Measurements from ENCODE around the gene IGSF23. TPM values are rescaled to one million over a fixed set of nuclear protein-coding genes. Genes with fewer than 3 reads are reported as not detected.
"Not testable (repeated sequence)": the region's sequence is repeated elsewhere in the genome, so short reads cannot be mapped to it uniquely, and the experiment has no call there.

The IGSF23 gene
- total and polyA plus RNA-seq, 2 experiments from 2014 or later: 0.63 TPM; not detected in 1

DNA sequence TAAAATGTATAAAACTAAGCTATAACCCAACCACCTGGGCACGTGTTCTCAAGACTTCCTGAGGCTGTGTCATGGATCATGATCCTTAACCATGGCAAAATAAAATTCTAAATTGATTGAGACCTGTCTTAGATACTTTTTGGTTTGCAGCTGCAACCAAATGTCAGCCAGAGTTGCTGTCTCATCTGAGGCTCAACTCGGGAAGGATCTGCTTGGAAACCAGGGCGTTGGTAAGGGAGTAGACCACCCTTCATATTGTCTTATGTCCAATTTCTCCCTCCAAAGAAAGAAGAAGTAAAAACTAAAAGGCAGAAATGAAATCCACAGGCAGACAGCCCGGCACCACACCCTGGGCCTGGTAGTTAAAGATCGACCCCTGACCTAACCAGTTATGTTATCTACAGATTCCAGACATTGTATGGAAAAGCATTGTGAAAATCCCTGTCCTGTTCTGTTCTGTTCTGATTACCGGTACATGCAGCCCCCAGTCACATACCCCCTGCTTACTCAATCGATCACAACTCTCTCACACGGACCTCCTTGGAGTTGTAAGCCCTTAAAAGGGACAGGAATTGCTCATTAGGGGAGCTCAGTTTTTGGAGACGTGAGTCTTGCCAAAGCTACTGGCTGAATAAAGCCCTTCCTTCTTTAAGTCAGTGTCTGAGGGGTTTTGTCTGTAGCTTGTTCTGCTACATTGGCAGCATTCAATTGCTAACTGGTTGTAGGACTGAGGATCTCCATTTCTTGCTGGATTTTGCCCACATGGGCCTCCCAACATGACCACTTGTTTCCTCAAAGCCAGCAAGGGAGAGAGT, 22.9 kb upstream of the IGSF23 start:
- no peaks in the 10 kb centered on the region for H3K36me3 ChIP-seq (ENCODE audit: low read depth)
- no peak overlapping the region for H3K4me3 ChIP-seq
- no peaks in the 10 kb centered on the region for H3K27me3 ChIP-seq (replicated peaks; ENCODE audit: insufficient read depth)
- WGBS, 2 experiments (ENCODE audit: low coverage in 1 of 2, low lambda C conversion rate in 2 of 2, missing lambda C conversion rate in 2 of 2): 66 to 69% methylated on average over 9 of the region's 9 CpGs
- no peaks in the 10 kb centered on the region for H4K20me1 ChIP-seq (ENCODE audit: insufficient read depth)
- peaks cover 33% of the 10 kb centered on the region for H3K4me1 ChIP-seq (ENCODE audit: insufficient read depth)
- H3F3A ChIP-seq (ENCODE audit: insufficient read depth): peaks cover 30% of the 10 kb centered on the region
- H3K9ac ChIP-seq: no peak overlapping the region
- in situ Hi-C loops (cut with MboI): no loop called here
- peak overlapping the region; percentile 52; the same call in 1 of the 2 replicates for H2AFZ ChIP-seq
- no peaks in the 10 kb centered on the region for H3K9me2 ChIP-seq (ENCODE audit: insufficient read depth)
- no peaks in the 10 kb centered on the region for H3K79me2 ChIP-seq (ENCODE audit: insufficient read depth)
- no peak overlapping the region for H3K4me2 ChIP-seq (ENCODE audit: unreplicated experiment)
- no peak for DNase-seq
- no peaks in the 10 kb centered on the region for H3K9me3 ChIP-seq (ENCODE audit: low read depth)
- no peak overlapping the region for H3K27ac ChIP-seq
- TF ChIP-seq EZH2 (IDR thresholded peaks at IDR 0.05; ENCODE audit: insufficient read depth, poor library complexity, severe bottlenecking) (no peak), EZH2phosphoT487 (IDR thresholded peaks at IDR 0.05; ENCODE audit: insufficient read depth, low read depth) (no peak)

DNA sequence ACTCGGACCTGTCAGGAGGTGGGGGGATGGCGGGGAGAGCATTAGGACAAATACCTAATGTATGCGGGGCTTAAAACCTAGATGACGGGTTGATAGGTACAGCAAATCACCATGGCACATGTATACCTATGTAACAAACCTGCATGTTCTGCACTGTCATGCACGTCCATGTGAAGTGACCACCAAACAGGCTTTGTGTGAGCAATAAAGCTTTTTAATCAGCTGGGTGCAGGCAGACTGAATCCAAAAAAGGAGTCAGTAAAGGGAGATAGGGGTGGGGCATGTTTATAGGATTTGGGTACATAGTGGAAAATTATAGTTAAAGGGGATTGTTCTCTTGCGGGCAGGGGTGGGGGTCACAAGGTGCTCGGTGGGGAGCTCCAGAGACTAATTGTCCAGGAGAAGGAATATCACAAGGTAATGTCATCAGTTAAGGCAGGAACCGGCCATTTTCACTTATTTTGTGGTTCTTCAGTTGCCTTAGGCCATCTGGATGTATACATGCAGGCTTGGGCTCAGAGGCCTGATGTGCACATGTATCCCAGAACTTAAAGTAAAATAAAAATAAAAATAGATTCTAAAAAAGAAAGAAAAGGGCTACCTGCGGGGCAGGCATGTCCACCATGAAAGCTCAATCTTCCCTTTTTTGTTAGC, 21.9 kb upstream of the IGSF23 start:
- H3K4me1 ChIP-seq (ENCODE audit: insufficient read depth): peaks cover 24% of the 10 kb centered on the region
- DNase-seq; H3K9me2 ChIP-seq (ENCODE audit: insufficient read depth); H2AFZ ChIP-seq; H3K9ac ChIP-seq; H3K4me3 ChIP-seq; H3K27me3 ChIP-seq (replicated peaks; ENCODE audit: insufficient read depth); H3K9me3 ChIP-seq (ENCODE audit: low read depth); H4K20me1 ChIP-seq (ENCODE audit: insufficient read depth); H3K36me3 ChIP-seq (ENCODE audit: low read depth); H3K79me2 ChIP-seq (ENCODE audit: insufficient read depth); H3K27ac ChIP-seq; in situ Hi-C loops (cut with MboI); H3K4me2 ChIP-seq (ENCODE audit: unreplicated experiment): not testable (repeated sequence)
- WGBS, 2 experiments (ENCODE audit: low coverage in 1 of 2, low lambda C conversion rate in 2 of 2, missing lambda C conversion rate in 2 of 2): 82 to 85% methylated on average over 9 of the region's 9 CpGs
- peaks cover 28% of the 10 kb centered on the region for H3F3A ChIP-seq (ENCODE audit: insufficient read depth)

DNA sequence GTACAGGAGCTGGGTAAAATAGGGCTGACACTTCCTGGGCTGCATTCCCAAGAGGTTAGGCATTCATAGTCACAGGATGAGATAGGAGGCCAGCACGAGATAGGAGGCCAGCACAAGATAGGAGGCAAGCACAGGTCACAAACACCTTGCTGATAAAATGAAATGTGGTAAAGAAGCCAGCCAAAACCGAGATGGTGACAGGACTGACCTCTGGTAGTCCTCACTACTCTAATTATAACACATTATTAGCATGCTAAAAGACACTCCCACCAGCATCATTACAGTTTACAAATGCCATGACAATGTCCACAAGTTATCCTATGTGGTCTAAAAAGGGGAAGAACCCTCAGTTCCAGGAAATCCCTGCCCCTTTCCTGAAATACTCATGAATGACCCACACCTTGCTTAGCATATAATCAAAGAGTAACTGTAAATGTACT, 20.9 kb upstream of the IGSF23 start:
- 65 to 74% methylated on average over 2 of the region's 2 CpGs for WGBS, 2 experiments (ENCODE audit: low coverage in 1 of 2, low lambda C conversion rate in 2 of 2, missing lambda C conversion rate in 2 of 2)
- Histone ChIP-seq H3K4me3 (no peak overlapping the region), H3K36me3 (ENCODE audit: low read depth) (no peaks in the 10 kb centered on the region), H3K4me2 (ENCODE audit: unreplicated experiment) (no peak overlapping the region), H3K9me3 (ENCODE audit: low read depth) (no peaks in the 10 kb centered on the region), H3K79me2 (ENCODE audit: insufficient read depth) (no peaks in the 10 kb centered on the region), H3K4me1 (ENCODE audit: insufficient read depth) (peaks cover 14% of the 10 kb centered on the region), H3K27me3 (replicated peaks; ENCODE audit: insufficient read depth) (no peaks in the 10 kb centered on the region), H3K9me2 (ENCODE audit: insufficient read depth) (no peaks in the 10 kb centered on the region), H3K27ac (no peak overlapping the region), H3F3A (ENCODE audit: insufficient read depth) (peaks cover 18% of the 10 kb centered on the region), H2AFZ (no peak overlapping the region), H4K20me1 (ENCODE audit: insufficient read depth) (no peaks in the 10 kb centered on the region), H3K9ac (no peak overlapping the region)
- DNase-seq: no peak
- TF ChIP-seq EZH2 (IDR thresholded peaks at IDR 0.05; ENCODE audit: insufficient read depth, poor library complexity, severe bottlenecking) (no peak), EZH2phosphoT487 (IDR thresholded peaks at IDR 0.05; ENCODE audit: insufficient read depth, low read depth) (no peak)
- in situ Hi-C loops (cut with MboI): no loop called here

DNA sequence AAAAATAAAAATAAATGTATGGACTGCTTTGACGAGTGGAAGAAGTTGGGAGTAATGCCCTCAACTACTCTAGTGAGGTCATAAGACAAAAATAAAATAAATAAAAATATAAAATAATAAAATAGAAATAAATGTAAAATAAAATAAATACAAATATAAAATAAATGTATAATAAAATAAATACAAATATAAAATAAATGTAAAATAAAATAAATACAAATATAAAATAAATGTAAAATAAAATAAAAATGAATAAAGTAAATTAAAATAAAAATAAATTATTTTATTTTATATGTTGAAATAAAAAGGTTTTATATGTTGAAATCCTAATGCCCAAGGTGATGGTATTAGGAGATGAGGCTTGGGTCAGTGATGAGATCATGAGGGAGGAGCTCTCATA, 20.1 kb upstream of the IGSF23 start:
- Histone ChIP-seq H3K36me3 (ENCODE audit: low read depth) (no peaks in the 10 kb centered on the region), H3K4me2 (ENCODE audit: unreplicated experiment) (no peak overlapping the region), H3K4me1 (ENCODE audit: insufficient read depth) (peaks cover 7% of the 10 kb centered on the region), H3K27ac (no peak overlapping the region), H2AFZ (no peak overlapping the region), H3K9ac (no peak overlapping the region), H4K20me1 (ENCODE audit: insufficient read depth) (no peaks in the 10 kb centered on the region), H3K27me3 (replicated peaks; ENCODE audit: insufficient read depth) (no peaks in the 10 kb centered on the region), H3K79me2 (ENCODE audit: insufficient read depth) (no peaks in the 10 kb centered on the region), H3K4me3 (no peak overlapping the region), H3F3A (ENCODE audit: insufficient read depth) (peaks cover 10% of the 10 kb centered on the region; the same call in 1 of the 2 replicates), H3K9me3 (ENCODE audit: low read depth) (no peaks in the 10 kb centered on the region), H3K9me2 (ENCODE audit: insufficient read depth) (no peaks in the 10 kb centered on the region)
- in situ Hi-C loops (cut with MboI): no loop called here
- TF ChIP-seq EZH2 (IDR thresholded peaks at IDR 0.05; ENCODE audit: insufficient read depth, poor library complexity, severe bottlenecking): no peak
- WGBS, 2 experiments (ENCODE audit: low coverage in 1 of 2, low lambda C conversion rate in 2 of 2, missing lambda C conversion rate in 2 of 2): 88 to 92% methylated on average over 1 of the region's 1 CpG
- DNase-seq: no peak

DNA sequence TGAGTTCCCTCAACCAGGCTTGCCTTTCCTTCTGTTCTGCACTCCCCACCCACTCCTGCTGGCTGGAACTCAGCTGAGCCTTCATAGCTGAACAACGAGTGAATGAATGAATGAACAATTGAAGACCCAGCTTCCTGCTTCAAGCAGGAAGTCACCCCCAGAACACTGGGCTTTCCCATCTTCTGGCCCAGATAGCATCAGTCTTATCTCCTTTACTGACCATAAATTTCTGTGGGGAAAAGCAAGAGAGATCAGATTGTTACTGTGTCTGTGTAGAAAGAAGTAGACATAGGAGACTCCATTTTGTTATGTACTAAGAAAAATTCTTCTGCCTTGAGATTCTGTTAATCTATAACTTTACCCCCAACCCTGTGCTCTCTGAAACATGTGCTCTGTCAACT, 19.5 kb upstream of the IGSF23 start:
- in situ Hi-C loops (cut with MboI); H3K9ac ChIP-seq; H3K79me2 ChIP-seq (ENCODE audit: insufficient read depth); H3K9me2 ChIP-seq (ENCODE audit: insufficient read depth); H3K4me1 ChIP-seq (ENCODE audit: insufficient read depth); DNase-seq; H3K27me3 ChIP-seq (replicated peaks; ENCODE audit: insufficient read depth); H2AFZ ChIP-seq; H3K4me3 ChIP-seq; H3K4me2 ChIP-seq (ENCODE audit: unreplicated experiment); H3K36me3 ChIP-seq (ENCODE audit: low read depth); H3F3A ChIP-seq (ENCODE audit: insufficient read depth); H3K9me3 ChIP-seq (ENCODE audit: low read depth); H3K27ac ChIP-seq; H4K20me1 ChIP-seq (ENCODE audit: insufficient read depth): not testable (repeated sequence)
- WGBS, 2 experiments (ENCODE audit: low coverage in 1 of 2, low lambda C conversion rate in 2 of 2, missing lambda C conversion rate in 2 of 2): 5 to 22% methylated on average over 1 of the region's 1 CpG

Measured in GM23248 (cell line).